OCI-LY3 (cell line): Measurements from ENCODE around the gene PACRG.

Experiments
- H2AFZ ChIP-seq: fragments of 200-600, 300-600 bp; shearing (Covaris generic); 2 replicates; pipeline ENCODE4 v1.6.0; 2014; ENCODE audit warnings: antibody characterized with exemption, low read depth, low read length
- H3K27ac ChIP-seq: fragments of 200-600, 300-600 bp; sonication (generic); 2 replicates; pipeline ENCODE4 v1.5.1; 2014; ENCODE audit warnings: mild to moderate bottlenecking, low read length, moderate library complexity, mixed read lengths
- H3K27me3 ChIP-seq: fragments of 200-600, 300-600 bp; sonication (generic); 2 replicates; pipeline ENCODE4 v1.6.1; 2014; ENCODE audit warnings: low read depth, low read length, mixed read lengths
- H3K36me3 ChIP-seq: fragments of 200-600, 300-600 bp; sonication (generic); replicated peaks from 2 replicates; pipeline ENCODE3; 2014; ENCODE audit warnings: low read depth, low read length, mixed read lengths
- H3K4me1 ChIP-seq: fragments of 300-600, 200-600 bp; sonication (generic); 2 replicates; pipeline ENCODE4 v1.6.1; 2014; ENCODE audit warnings: low read length, mixed read lengths
- H3K4me2 ChIP-seq: fragments of 200-600, 300-600 bp; sonication (generic); 2 replicates; pipeline ENCODE4 v1.6.1; 2014; ENCODE audit warnings: low read length, mixed read lengths
- H3K4me3 ChIP-seq: fragments of 300-600, 200-600 bp; sonication (generic); 2 replicates; pipeline ENCODE4 v1.5.1; 2014; ENCODE audit warnings: antibody characterized with exemption, mild to moderate bottlenecking, low read length, moderate library complexity
- H3K79me2 ChIP-seq: fragments of 300-600, 200-600 bp; shearing (Covaris generic); 2 replicates; pipeline ENCODE4 v1.6.1; 2014; ENCODE audit warnings: mild to moderate bottlenecking, low read length, mixed read lengths
- H3K9ac ChIP-seq: fragments of 300-600, 200-600 bp; shearing (Covaris generic); 2 replicates; pipeline ENCODE4 v1.6.0; 2014; ENCODE audit warnings: mild to moderate bottlenecking, low read length, moderate library complexity
- H3K9me3 ChIP-seq: fragments of 200-600, 300-600 bp; shearing (Covaris generic); 2 replicates; pipeline ENCODE4 v1.6.1; 2014; ENCODE audit warnings: low read length, mixed read lengths; ENCODE audit not compliant: insufficient read depth
- H4K20me1 ChIP-seq: fragments of 200-600, 300-600 bp; sonication (generic); 2 replicates; pipeline ENCODE4 v1.6.1; 2016; ENCODE audit warnings: low read length, mixed read lengths; ENCODE audit not compliant: insufficient read depth
- EZH2phosphoT487 ChIP-seq: fragments of 200-600 bp; shearing (Covaris generic); IDR thresholded peaks from 2 replicates; pipeline ENCODE4 v1.6.1; 2018; ENCODE audit warnings: antibody characterized with exemption, mixed run types, low read depth
- TF ChIP-seq, protein P1 (sequence below): fragments of 200-600, 300-600 bp; sonication (generic); IDR thresholded peaks from 2 replicates; pipeline ENCODE4 v1.5.1; 2014; ENCODE audit warnings: antibody characterized with exemption, low read length, low read depth

The PACRG gene

DNA sequence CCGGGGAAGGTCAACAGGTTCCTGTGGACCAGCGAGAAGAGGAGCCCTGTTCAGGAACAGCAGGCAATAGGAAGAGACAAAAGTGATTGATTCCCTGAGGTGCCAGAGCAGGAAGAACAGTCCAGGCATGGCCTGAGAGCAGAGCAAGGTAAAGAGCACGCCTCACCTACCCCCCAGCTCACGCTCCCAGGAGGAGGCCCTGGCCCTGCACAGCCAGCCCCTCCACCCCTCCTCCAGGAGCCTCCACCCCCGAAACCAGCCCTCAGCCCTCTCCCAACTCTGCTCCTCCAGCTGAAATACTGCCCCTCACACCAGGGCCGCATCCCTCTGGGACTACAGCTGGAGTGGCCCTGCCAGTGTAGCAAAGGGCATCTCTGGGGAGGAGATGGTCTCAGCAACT is 504.9 kb downstream of the PACRG start:
- Histone ChIP-seq H3K79me2 (no peaks in the 10 kb centered on the region), H3K27me3 (no peaks in the 10 kb centered on the region), H3K4me2 (no peak overlapping the region), H3K4me3 (no peak overlapping the region), H4K20me1 (no peaks in the 10 kb centered on the region), H3K4me1 (no peaks in the 10 kb centered on the region), H3K9ac (no peak overlapping the region), H3K27ac (no peak overlapping the region), H2AFZ (no peak overlapping the region), H3K9me3 (no peaks in the 10 kb centered on the region), H3K36me3 (no peaks in the 10 kb centered on the region)
- TF ChIP-seq EZH2phosphoT487, result no peak

GRCh38 chr6:163237110-163237509 is 509.3 kb downstream of the PACRG start:
- Histone ChIP-seq H3K9me3 (no peaks in the 10 kb centered on the region), H3K4me1 (no peaks in the 10 kb centered on the region), H4K20me1 (no peaks in the 10 kb centered on the region), H3K4me2 (no peak overlapping the region), H3K79me2 (no peaks in the 10 kb centered on the region), H3K4me3 (no peak overlapping the region), H3K9ac (no peak overlapping the region), H3K36me3 (no peaks in the 10 kb centered on the region), H3K27me3 (no peaks in the 10 kb centered on the region), H3K27ac (no peak overlapping the region), H2AFZ (no peak overlapping the region)
- TF ChIP-seq EZH2phosphoT487, result no peak
- TF ChIP-seq, protein P1, sequence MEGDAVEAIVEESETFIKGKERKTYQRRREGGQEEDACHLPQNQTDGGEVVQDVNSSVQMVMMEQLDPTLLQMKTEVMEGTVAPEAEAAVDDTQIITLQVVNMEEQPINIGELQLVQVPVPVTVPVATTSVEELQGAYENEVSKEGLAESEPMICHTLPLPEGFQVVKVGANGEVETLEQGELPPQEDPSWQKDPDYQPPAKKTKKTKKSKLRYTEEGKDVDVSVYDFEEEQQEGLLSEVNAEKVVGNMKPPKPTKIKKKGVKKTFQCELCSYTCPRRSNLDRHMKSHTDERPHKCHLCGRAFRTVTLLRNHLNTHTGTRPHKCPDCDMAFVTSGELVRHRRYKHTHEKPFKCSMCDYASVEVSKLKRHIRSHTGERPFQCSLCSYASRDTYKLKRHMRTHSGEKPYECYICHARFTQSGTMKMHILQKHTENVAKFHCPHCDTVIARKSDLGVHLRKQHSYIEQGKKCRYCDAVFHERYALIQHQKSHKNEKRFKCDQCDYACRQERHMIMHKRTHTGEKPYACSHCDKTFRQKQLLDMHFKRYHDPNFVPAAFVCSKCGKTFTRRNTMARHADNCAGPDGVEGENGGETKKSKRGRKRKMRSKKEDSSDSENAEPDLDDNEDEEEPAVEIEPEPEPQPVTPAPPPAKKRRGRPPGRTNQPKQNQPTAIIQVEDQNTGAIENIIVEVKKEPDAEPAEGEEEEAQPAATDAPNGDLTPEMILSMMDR, result no peak

- Histone ChIP-seq H3K4me1 (no peaks in the 10 kb centered on the region), H3K4me2 (no peak overlapping the region), H3K36me3 (no peaks in the 10 kb centered on the region), H4K20me1 (no peaks in the 10 kb centered on the region), H3K4me3 (no peak overlapping the region), H2AFZ (no peak overlapping the region), H3K27ac (no peak overlapping the region), H3K9me3 (no peaks in the 10 kb centered on the region), H3K9ac (no peak overlapping the region), H3K79me2 (no peaks in the 10 kb centered on the region), H3K27me3 (no peaks in the 10 kb centered on the region)
- TF ChIP-seq EZH2phosphoT487, result no peak
- TF ChIP-seq, protein P1, result no peak
Observed at GRCh38 chr6:163239572-163240340, 512.0 kb downstream of the PACRG start.

DNA sequence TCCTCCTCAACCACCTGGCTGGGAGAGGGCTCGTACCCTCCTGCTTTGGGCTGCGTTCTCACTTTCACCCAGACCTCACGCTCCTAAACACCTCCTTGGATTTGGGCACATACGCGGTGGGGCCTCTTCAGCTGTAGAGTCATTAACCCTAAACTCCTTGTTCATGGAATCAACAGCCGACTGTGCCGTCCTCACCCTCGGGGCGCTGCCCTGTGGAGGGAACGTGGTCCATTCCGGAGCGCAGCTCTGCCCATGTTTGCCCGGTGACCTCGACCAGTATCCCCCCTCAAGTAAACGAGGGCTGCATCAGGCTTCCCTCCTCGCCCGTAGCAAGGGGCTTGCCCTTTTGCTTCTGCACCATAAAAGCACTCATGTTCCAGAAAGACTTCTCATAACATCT is 512.8 kb downstream of the PACRG start:
- H3K36me3 ChIP-seq, result no peaks in the 10 kb centered on the region
- no peaks in the 10 kb centered on the region for H4K20me1 ChIP-seq
- H3K4me3 ChIP-seq, result no peak overlapping the region
- TF ChIP-seq, protein P1, result no peak
- no peak for TF ChIP-seq EZH2phosphoT487
- no peak overlapping the region for H3K9ac ChIP-seq
- no peak overlapping the region for H3K4me2 ChIP-seq
- no peak overlapping the region for H2AFZ ChIP-seq
- no peaks in the 10 kb centered on the region for H3K27me3 ChIP-seq
- no peak overlapping the region for H3K27ac ChIP-seq
- H3K4me1 ChIP-seq, result no peaks in the 10 kb centered on the region
- H3K79me2 ChIP-seq, result no peaks in the 10 kb centered on the region
- H3K9me3 ChIP-seq, result no peaks in the 10 kb centered on the region
